ENCODE data around the gene WHRN.

- TF ChIP-seq, protein P1, sequence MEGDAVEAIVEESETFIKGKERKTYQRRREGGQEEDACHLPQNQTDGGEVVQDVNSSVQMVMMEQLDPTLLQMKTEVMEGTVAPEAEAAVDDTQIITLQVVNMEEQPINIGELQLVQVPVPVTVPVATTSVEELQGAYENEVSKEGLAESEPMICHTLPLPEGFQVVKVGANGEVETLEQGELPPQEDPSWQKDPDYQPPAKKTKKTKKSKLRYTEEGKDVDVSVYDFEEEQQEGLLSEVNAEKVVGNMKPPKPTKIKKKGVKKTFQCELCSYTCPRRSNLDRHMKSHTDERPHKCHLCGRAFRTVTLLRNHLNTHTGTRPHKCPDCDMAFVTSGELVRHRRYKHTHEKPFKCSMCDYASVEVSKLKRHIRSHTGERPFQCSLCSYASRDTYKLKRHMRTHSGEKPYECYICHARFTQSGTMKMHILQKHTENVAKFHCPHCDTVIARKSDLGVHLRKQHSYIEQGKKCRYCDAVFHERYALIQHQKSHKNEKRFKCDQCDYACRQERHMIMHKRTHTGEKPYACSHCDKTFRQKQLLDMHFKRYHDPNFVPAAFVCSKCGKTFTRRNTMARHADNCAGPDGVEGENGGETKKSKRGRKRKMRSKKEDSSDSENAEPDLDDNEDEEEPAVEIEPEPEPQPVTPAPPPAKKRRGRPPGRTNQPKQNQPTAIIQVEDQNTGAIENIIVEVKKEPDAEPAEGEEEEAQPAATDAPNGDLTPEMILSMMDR (IDR thresholded peaks at IDR 0.05) = no peak
- no peak for TF ChIP-seq POLR2A (IDR thresholded peaks at IDR 0.05)
Measured at GRCh38 chr9:114408645-114409044, 96.6 kb downstream of the WHRN start.

All from tibial nerve (tissue), 3 donors.